Esophagus muscularis mucosa (tissue), 4 donors: ENCODE results near the gene DND1. TPM values are rescaled to one million over a fixed set of nuclear protein-coding genes. Genes with fewer than 3 reads are reported as not detected.
A peak's percentile ranks its signal among the peaks of the same experiment; 100 is the strongest.
"Not testable (repeated sequence)": the region's sequence is repeated elsewhere in the genome, so short reads cannot be mapped to it uniquely, and the experiment has no call there.

Experiments used
- DNase-seq: peaks from one replicate; pipeline ENCODE4 v3.0.0-alpha.2; 2017; ENCODE audit errors: extremely low spot score
- H3K27ac ChIP-seq, 4 donors: fragments of 200-600 bp; sonication (generic); replicated peaks in 1 of 4; 1 replicate in 3 of 4; 2 replicates in 1 of 4; pipeline ENCODE4 v1.5.1; 2016 to 2019; ENCODE audit warnings: mild to moderate bottlenecking in 1 of 4
- H3K27me3 ChIP-seq, 4 donors: fragments of 200-600 bp; sonication (generic); one replicate each; pipeline versions ENCODE4 v1.5.1 to v1.6.0; 2016 to 2019
- H3K36me3 ChIP-seq, 4 donors: fragments of 200-600 bp; sonication (generic); one replicate each; pipeline ENCODE4 v1.5.1; 2016 to 2019
- H3K4me1 ChIP-seq, 4 donors: fragments of 200-600 bp; sonication (generic); one replicate each; pipeline ENCODE4 v1.5.1; 2016 to 2019
- H3K4me3 ChIP-seq, 4 donors: fragments of 200-600 bp; sonication (generic); 1 replicate in 2 of 4; 2 replicates in 2 of 4; pipeline ENCODE4 v1.5.1; 2016 to 2019; ENCODE audit warnings: mild to moderate bottlenecking in 4 of 4, moderate library complexity in 1 of 4
- H3K9me3 ChIP-seq, 4 donors: fragments of 200-600 bp; sonication (generic); 1 replicate in 3 of 4; 2 replicates in 1 of 4; pipeline ENCODE4 v1.5.1; 2016 to 2019
- EP300 ChIP-seq: sonication (generic); formaldehyde crosslinking; IDR thresholded peaks from one replicate; pipeline ENCODE4 v1.6.1; 2017; ENCODE audit warnings: antibody characterized with exemption
- POLR2A ChIP-seq: fragments of 450-650 bp; IDR thresholded peaks from one replicate; pipeline ENCODE4 v1.6.1; 2017; ENCODE audit warnings: antibody characterized with exemption, moderate library complexity, mild to moderate bottlenecking, low read depth
- POLR2AphosphoS5 ChIP-seq, 2 donors: sonication (generic); formaldehyde crosslinking; IDR thresholded peaks; one replicate each; pipeline ENCODE4 v1.6.1; 2017; ENCODE audit warnings: antibody characterized with exemption in 2 of 2
- WGBS: methylation state at CpG from one replicate; pipeline ENCODE4 v1.1.5; 2018; 5-methylcytosine and 5-hydroxymethylcytosine counted together
- intact Hi-C: fragments of 100-400 bp; cut with DNase I; formaldehyde crosslinking; loops from one replicate; pipeline ENCODE4 v1.15.1; 2023
- total RNA-seq, 4 donors: library from RNA; depleted of rRNA; stranded (reverse); fragments of >200 nt; gene quantifications; one replicate each; pipeline versions ENCODE4 v1.1.0 to v1.2.1, GENCODE V29; 2016
- TF ChIP-seq, protein P1 (sequence below), 3 experiments: fragments of 200-600 bp in 2 of 3; fragments of 450-650 bp in 1 of 3; sonication (generic) in 2 of 3; IDR thresholded peaks; one replicate each; pipeline ENCODE4 v1.5.1; 2017 to 2019; ENCODE audit warnings: antibody characterized with exemption in 3 of 3, mild to moderate bottlenecking in 2 of 3, moderate library complexity in 1 of 3

The DND1 gene
- total RNA-seq, 4 donors from 2014 or later: 0.46 to 0.83 (median 0.66) TPM; not detected in 1

DNA sequence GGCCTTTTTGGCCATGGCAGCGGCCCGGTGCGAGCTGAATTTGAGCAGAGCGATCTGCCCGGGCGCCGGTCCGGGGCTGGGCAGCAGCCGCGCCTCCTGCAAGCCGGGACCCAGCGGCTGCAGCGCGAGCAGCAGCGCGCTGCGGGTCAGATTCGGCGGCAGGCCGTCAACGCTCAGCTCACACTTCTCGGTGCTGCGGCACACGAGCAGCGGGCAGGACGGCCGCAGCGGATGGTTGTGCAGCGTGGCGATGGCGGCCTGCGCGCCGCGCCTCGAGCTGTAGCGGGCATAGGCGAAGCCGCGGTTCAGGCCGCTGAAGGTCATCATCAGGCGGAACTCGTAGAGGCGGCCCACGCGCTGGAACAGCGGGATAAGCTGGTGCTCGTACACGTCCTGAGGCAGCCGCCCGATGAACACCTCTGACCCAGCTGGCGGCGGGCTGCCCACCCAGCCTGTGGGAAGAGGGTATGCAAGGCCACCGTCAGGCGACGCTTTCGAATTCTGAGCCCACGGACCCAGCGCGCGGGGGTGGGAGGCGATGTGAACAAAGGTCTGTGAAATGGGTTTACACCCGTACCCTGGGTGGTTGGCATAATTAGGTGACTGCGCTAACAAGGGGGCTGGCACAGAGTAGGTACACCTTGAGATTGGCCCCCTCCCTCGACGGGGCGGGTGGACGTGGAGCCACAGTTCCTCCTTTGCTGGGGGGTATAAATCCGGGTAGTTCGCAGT is 755 bp downstream of the DND1 start:
- TF ChIP-seq, protein P1, sequence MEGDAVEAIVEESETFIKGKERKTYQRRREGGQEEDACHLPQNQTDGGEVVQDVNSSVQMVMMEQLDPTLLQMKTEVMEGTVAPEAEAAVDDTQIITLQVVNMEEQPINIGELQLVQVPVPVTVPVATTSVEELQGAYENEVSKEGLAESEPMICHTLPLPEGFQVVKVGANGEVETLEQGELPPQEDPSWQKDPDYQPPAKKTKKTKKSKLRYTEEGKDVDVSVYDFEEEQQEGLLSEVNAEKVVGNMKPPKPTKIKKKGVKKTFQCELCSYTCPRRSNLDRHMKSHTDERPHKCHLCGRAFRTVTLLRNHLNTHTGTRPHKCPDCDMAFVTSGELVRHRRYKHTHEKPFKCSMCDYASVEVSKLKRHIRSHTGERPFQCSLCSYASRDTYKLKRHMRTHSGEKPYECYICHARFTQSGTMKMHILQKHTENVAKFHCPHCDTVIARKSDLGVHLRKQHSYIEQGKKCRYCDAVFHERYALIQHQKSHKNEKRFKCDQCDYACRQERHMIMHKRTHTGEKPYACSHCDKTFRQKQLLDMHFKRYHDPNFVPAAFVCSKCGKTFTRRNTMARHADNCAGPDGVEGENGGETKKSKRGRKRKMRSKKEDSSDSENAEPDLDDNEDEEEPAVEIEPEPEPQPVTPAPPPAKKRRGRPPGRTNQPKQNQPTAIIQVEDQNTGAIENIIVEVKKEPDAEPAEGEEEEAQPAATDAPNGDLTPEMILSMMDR (IDR thresholded peaks at IDR 0.05): no peak
- TF ChIP-seq POLR2AphosphoS5 (IDR thresholded peaks at IDR 0.05): peak in 1 of 2 donors; percentile 29
- no peak for TF ChIP-seq POLR2A
- TF ChIP-seq EP300: no peak
- Histone ChIP-seq H3K27ac (no peak overlapping the region), H3K36me3 (peaks cover 59 to 99% (median 88%) of the 10 kb centered on the region in 4 donors), H3K9me3 (no peaks in the 10 kb centered on the region), H3K27me3 (no peaks in the 10 kb centered on the region), H3K4me3 (peak overlapping the region; percentile 26 to 37 (median 31)), H3K4me1 (peaks cover 0 to 11% (median 10%) of the 10 kb centered on the region in 4 donors)
- intact Hi-C loops: no loop called here
- 42% methylated on average over 18 of the region's 70 CpGs for WGBS
- no peak for DNase-seq

DNA sequence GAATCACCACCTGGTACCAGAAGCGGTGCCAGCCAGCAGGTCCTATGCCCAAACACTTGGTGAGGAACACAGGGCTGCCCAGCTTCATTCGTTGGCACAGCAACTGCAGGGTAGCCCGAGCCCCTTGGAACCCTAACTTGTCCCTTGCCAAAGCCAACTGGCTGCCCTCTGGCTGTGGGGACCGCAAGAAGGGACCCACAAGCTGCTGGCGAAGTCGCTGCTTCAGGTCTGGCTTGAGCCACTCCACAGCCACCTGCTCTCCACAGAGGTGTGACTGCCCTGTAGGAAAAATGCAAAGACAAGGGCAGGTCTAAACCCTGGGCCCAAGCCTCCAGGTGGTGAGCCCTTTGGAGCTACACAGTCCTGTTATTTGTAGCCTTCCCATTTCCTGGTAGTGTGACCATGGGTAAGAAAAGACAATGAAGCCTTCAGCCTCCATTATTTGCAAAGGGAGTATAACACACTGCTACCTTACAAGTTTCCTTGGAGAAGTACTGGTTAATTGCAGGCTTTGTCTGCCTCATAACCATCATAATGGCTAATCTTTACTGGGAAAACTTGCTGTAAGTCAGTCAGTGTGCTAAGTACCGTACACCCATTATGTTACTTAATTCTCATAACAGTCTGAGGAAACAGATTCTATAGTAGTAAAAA is 1.8 kb downstream of the DND1 start:
- 84% methylated on average over 1 of the region's 7 CpGs for WGBS
- no peak overlapping the region for H3K27ac ChIP-seq
- no peak for DNase-seq
- H3K4me3 ChIP-seq: no peak overlapping the region
- intact Hi-C loops: no loop called here
- no peak for TF ChIP-seq POLR2AphosphoS5 (IDR thresholded peaks at IDR 0.05)
- TF ChIP-seq, protein P1 (IDR thresholded peaks at IDR 0.05): no peak
- no peak for TF ChIP-seq EP300
- TF ChIP-seq POLR2A: no peak
- H3K4me1 ChIP-seq: peaks cover 5 to 20% (median 16%) of the 10 kb centered on the region in 4 donors
- H3K27me3 ChIP-seq: no peaks in the 10 kb centered on the region
- no peaks in the 10 kb centered on the region for H3K9me3 ChIP-seq
- H3K36me3 ChIP-seq: peaks cover 51 to 96% (median 78%) of the 10 kb centered on the region in 4 donors

GRCh38 chr5:140671035-140671434 is 2.3 kb downstream of the DND1 start:
- WGBS: 100% methylated on average over 3 of the region's 4 CpGs
- Histone ChIP-seq H3K36me3 (peaks cover 45 to 90% (median 73%) of the 10 kb centered on the region in 4 donors), H3K4me1 (peaks cover 11 to 26% (median 22%) of the 10 kb centered on the region in 4 donors)
- H3K27me3 ChIP-seq, DNase-seq, intact Hi-C loops, H3K4me3 ChIP-seq, H3K27ac ChIP-seq, H3K9me3 ChIP-seq: not testable (repeated sequence)

DNA sequence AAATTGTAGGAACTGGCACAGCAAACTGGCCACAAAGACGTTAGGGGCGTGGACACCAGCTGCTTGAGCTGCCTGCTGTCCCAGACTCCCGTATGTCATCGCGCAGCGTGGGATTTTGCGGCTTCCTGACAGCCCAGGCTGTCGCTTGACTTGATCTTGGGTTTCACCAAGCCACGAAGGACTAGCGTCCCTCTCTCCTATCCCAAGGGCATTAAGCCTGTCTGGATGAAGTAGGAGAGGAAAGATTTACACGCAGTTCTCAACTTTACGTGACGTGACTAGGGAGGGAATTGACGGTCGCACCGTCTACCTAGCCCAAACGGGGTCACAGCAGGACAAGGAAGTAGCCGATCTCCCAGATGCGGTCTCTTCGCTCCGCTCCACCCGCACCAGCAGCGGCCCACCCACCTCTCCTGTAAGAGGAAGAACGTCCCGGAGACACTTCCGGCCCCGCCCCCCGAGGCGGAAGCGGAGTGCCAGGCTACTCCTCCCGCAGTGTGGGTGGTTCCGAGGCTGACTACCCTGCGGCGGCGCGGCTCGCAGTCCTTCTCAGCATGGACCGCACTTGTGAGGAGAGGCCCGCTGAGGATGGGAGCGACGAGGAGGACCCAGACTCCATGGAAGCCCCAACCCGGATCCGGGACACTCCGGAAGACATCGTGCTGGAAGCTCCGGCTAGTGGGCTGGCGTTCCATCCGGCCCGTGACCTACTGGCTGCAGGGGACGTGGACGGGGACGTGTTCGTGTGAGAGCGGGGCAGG is 8.8 kb downstream of the DND1 start, which contains the start of gene WDR55:
Gene WDR55 (plus strand): TSS at position 546 of the 761 bp plus-strand sequence. CDS start 9 bp downstream, at position 555.
- H3K4me3 ChIP-seq: peak within 1 kb of the TSS; percentile 69 to 86 (median 78)
- peaks cover 50 to 65% (median 55%) of the 10 kb centered on the region in 4 donors for H3K36me3 ChIP-seq
- WGBS: 0% methylated on average over 29 of the region's 54 CpGs
- TF ChIP-seq EP300: no peak
- TF ChIP-seq, protein P1 (IDR thresholded peaks at IDR 0.05): no peak
- TF ChIP-seq POLR2A: peak; percentile 48
- TF ChIP-seq POLR2AphosphoS5 (IDR thresholded peaks at IDR 0.05): peak; percentile 93 to 94
- H3K27ac ChIP-seq: peak within 1 kb of the TSS; percentile 84 to 94 (median 92)
- DNase-seq: peak; percentile 97
- intact Hi-C loops: loop anchor here (5.0 to 10.0 kb wide), 2 partner anchors 33 to 290 kb away; no protein-coding TSS in a partner anchor
- no peaks in the 10 kb centered on the region for H3K27me3 ChIP-seq
- peaks cover 24 to 32% (median 29%) of the 10 kb centered on the region in 4 donors for H3K4me1 ChIP-seq
- no peaks in the 10 kb centered on the region for H3K9me3 ChIP-seq
